T-helper 9 cell (primary cell): ENCODE measurements around the gene MGARP.
"Not testable (repeated sequence)": the region's sequence is repeated elsewhere in the genome, so short reads cannot be mapped to it uniquely, and the experiment has no call there.

Experiments
- DNase-seq: peaks from one replicate; pipeline ENCODE4 v3.0.0-alpha.2; 2020
- total RNA-seq, 2 donors: gene quantifications; one replicate each; lab custom pipeline; 2026; lab: John Stamatoyannopoulos, UW

The MGARP gene
- total RNA-seq = 0 to 0.28 reads per million in 2 donors

DNA sequence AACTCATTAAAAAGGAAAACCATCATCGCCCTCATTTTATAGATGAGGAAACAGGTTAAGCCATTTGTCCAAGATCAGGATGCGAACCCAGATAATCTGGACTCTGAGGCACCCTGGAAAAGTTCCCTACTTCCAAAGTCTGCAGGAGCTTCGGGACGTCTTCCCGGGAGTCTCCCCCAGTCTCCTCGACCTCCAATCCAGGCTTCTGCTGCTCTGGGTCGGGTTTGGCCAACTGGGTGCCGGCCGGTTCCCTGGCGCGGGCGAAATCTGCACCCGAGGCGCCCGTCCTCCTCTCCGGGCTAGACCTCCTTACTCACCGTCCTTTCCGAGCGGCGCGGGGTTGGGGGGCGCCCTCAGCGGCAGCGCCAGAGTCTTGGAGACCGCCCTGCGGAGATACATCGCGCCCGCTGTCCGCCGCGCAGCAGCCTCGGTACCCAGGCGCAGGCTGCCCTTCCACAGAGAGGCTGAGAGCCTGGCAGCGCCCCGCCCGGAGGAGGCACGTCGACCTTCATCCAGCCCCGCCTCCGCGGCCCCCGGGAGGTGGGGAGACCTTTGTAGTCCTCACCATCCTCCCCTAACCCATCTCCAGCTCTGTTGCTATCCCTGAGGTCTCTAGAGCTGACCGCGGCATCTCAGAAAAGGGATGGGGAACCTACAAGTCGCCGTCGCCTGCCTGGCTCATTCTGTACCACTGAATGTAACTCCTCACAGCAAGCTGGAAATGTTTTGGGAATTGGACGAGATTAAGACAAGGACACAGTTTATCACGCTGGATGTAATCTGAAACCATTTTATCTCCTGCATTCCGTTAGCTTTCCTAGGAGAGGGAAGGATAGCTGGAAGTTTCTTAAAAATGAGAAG is at the start of gene MGARP:
TSS of gene MGARP (minus strand) at position 466 of the 861 bp plus-strand sequence. CDS start at position 399, 67 bp downstream.
- DNase-seq = no peak

DNA sequence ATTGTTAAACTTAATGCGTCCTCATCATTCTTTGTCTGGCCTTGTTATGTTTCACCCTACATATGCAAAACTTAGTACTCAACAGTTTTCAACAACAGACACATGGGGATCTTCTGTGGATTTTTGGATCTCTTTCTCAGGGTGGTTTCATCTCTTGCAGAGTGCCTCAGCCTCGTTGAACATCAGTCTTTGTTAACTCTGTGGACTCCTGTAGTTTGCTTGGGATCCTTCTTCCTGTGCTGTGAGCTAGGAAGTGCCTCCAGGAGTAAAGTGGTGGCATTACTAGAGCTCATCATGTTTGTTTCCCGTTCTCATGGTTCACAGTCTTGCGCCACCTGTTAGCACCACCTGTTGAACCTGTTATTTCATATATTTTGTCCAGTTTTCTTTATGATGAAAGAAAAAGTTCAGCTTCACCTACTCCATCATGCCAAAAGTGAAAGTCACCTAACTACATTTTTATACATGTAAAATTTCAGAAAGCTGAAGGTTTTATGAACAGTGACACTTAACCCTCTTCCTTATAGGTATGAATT is 49.7 kb upstream of the MGARP start:
- DNase-seq = no peak

DNA sequence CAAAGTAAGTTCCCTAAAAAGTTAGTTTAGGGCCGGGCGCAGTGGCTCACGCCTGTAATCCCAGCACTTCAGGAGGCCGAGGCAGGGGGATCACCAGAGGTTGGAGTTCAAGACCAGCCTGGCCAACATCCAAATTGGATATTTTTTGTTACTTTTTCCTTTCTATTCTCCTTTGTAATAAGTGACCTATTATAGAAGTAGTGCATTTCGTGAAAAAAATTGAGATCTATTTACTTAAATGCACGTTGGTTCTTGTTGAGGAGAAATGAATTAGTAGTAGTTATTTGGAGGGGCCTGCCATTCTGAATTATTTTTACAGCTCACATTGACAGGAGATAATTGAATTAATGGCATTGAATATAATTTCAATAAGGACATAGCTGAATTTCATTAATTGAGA is 44.6 kb upstream of the MGARP start:
- DNase-seq = no peak

DNA sequence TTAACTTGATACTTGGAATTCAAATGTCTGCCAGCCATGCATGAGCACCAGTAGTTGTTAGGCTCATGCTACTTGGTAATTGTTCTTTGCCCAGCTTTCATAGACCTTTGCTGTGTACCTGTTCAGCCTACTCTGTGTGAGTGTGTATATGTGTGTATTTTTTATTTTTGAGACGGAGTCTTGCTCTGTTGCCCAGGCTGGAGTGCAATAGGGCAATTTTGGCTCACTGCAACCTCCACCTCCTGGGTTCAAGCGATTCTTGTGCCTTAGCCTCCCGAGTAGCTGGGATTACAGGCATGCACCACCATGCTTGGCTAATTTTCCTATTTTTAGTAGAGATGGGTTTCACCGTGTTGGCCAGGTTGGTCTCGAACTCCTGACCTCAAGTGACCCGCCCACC is 42.5 kb upstream of the MGARP start:
- not testable (repeated sequence) for DNase-seq

DNA sequence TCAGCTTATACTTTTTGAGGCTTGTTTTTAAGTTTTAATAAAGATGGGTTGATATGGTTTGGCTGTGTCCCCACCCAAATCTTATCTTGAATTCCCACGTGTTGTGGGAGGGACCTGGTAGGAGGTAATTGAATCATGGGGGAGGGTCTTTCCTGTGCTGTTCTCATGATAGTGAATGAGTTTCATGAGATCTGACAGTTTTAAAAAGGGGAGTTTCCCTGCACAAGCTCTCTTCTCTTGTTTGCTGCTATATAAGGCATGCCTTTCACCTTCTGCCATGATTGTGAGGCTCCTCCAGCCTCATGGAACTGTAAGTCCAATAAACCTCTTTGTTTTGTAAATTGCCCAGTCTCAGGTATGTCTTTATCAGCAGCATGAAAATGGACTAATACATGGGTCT is 42.0 kb upstream of the MGARP start:
- not testable (repeated sequence) for DNase-seq

DNA sequence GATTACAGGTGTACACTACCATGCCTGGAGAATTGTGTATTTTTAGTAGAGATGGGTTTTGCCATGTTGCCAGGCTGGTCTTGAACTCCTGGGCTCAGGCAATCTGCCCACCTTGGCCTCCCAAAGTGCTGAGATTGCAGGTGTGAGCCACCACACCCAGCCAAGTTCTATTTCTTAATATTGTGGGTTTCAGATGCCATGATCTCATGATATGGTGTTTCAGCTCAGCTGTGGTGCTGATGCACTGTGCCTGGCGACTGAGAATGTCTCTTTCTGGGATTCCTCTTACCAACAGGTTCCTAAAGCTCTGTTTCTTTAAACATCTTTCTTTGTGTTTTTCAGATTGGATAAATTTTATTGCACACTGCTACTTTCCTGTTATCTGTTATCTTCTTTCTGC is 39.5 kb upstream of the MGARP start:
- DNase-seq = no peak

DNA sequence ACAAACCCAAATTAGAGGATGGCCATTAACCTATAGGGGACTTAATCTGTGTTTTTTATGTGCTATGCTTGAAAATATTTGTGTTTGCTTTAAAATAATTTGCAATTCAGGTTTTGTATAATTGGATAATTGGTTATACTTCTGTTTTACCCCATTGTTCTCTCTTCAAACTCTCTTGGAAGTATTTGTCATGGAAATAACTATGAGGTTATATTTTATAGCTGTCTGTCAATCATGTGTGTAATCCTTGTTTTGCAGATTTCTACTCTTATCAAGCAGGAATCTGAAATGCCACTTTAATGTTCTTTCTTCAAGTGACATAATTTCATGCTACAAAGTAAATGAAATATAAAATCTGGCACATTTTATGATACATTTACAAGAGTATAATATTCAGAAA is 37.6 kb upstream of the MGARP start:
- DNase-seq = no peak

DNA sequence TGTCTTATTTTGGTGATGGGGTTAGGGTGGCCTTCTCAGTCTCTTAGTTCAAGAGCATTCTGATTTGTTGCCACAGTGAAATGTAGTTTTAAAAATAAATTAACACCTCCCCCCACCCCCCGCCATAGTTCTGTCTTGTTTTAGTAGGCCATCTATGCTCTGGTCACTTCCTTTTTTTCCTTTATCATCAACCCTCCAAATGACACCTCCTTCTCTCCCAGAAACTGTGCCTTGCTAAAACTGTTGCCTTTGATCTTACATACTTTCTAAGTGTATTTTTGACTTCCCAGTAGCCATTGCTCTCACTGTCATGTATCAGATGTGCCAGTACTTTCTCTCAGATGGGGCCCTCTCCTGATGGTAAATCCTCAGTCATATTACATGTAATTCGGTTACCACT is 36.7 kb upstream of the MGARP start:
- no peak for DNase-seq

DNA sequence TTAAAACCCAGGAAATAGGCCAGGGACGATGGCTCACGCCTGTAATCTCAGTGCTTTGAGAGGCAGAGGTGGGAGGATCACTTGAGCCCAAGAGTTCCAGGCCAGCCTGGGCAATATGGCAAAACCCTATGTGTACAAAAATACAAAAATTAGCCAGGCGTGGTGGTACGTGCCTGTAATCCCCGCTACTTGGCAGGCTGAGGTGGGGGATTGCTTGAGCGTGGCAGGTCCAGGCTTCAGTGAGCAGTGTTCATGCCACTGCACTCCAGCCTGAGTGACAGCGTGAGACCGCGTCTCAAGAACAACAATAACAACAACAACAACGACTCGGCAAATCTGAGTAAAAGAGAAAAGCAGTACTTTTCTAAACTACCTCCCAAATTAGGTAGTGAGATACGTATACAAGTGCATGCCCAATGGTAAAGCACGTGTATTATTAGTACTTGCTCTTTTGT is 35.2 kb upstream of the MGARP start:
- no peak for DNase-seq

DNA sequence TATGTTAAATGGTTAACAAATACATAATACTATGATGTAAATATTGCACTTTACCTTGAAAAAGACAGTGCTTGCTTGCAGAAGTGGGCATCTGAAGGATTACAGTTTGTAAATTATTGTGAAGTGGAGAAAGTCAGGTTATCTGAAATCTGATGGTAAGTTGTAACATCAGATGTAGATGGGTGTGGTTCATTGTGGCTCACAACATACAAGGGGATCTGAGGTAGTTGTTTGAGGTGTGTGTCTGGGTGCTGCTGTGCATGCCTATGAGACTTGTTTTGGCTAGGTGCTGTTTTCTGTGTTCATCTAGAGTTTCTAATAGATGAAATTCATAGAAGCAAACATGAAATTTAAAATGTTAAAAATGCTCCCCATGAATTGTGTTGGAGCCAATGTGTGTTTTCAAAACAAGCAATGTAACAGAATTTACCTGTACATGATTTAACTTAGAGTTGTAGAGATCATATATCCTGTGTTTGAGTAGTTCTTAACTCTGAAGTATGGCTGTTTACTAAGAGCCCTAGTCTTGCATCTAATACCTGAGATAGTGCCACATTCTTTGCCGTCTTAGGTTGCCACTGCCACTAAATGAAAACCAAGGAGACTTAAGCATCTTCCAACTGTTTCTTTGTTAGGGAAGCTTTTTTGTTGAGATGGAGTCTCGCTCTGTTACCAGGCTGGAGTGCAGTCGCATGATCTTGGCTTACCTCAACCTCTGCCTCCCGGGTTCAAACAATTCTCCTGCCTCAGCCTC is 34.2 kb upstream of the MGARP start:
- DNase-seq = no peak

DNA sequence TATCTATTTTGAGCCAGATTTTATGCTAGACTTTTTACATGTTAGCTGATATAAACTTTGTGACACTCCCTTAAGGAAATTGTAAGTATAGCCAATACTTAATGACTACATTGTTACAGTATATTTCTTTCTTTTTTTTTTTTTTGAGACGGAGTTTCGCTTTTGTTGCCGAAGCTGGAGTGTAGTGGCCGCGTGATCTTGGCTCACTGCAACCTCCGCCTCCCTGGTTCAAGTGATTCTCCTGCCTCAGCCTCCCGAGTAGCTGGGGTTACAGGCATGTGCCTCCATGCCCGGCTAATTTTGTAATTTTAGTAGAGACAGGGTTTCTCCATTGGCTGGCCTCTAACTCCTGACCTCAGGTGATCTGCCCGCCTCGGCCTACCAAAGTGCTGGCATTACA is 33.4 kb upstream of the MGARP start:
- not testable (repeated sequence) for DNase-seq

DNA sequence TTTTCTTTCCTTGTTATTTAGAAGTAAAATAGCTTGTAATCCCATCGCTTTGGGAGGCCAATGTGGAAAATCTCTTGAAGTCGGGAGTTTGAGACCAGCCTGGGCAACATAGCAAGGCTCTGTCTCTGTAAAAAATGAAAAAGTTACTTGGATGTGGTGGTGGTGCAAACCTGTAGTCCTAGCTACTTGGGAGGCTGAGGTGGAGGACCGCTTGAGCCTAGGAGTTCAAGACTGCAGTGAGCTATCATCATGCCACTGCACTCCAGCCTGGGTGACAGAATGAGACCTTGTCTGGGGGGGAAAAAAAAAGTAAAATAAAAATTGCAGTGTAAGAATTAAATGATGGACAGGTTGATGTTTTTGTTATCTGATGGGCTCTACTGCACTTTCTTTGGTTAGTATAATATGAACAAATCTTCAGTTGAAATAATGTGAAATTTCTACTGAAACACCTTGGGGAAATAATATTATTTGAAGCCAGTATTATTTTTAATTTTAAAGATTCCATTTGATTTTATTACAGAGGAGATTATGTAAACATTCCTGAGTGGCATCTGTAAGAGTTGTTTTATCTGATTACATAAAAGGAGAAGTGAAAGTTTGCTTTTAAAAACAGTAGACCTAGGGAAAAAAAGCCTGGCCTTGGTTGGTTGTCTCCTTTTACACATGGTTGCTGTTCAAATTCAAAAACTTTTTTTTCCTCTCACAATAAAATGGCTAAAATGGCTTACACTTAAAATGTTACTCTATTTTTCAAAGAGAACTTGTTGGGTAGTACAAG is 32.7 kb upstream of the MGARP start:
- no peak for DNase-seq

DNA sequence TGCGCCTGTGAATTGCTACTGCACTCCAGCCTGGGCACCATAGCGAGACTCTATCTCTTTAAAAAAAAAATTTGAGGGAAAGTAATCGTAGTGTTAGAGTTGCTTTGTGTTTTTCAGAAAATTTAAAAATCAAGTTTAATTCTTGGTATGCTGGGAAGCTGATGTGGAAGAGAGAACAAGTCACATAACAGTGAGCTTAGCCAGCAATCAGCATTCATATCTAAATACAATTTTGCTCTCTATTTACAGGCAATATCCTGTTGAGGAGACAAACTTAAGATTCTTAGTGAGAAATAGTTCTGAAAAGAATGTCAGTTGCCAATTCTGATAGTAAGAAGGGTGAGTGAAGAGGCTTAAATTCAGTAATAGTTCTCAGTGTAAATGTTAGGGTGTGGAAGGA is 31.9 kb upstream of the MGARP start:
- no peak for DNase-seq

DNA sequence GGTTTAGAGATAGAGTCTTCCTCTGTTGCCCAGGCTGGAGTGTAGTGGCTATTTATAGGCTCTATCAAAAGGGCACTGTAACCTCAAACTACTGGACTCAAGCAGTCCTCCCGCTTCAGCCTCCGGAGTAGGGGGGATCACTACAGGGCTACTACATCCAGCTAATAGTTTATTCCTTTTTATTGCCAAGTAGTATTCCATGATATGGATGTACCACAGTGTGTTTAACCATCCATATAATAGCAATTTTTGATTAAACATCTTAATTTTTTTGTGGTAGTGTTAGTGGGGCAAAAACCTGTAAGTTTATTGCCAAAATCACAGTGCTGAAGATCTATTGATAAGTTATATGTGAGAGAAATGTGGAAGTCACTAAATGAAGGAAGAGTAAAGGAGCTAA is 24.9 kb upstream of the MGARP start:
- no peak for DNase-seq

DNA sequence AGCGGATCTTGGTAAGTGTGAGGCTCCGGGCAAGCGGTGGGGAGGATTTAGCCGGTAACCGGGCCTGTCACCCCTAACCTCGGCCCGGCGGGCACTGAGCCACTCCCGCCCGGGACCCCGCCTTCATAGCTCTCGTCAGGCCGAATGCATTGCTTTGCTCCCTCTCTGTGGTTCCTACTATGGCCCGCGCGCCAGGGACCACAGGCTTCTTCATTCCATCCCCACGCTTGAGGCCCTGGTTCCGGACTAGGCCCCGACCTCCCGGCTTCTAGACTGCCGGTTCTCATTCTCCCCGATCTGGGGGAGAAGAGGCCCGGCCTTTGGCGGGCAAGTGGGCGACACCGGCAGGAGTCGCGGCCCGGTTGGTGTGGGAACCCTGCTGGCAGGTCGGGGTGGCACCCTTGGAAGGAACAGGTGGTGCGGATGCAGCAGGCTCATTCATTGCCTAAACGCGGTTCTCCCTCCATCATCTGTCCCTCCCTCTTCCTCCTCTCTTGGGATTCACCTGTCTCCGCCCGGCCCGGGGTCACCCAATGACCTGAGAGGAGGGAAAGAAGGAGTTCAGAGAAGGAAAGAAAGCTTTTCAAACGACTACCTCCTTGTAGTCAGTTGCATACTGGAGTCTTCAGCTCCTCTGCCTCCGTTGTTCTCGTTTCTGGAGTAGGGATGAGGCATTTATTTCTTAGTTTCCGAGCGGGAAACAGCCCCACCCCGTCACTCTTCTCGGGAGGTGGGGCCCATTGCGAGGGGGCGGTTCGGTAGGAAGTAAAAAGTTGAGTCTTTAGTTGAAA is 22.0 kb upstream of the MGARP start, which contains the start of gene NDUFC1:
TSS of gene NDUFC1 (minus strand) at position 657 of the 791 bp plus-strand sequence. CDS start 6,679 bp downstream, outside the sequence.
- peak; percentile 60 for DNase-seq

DNA sequence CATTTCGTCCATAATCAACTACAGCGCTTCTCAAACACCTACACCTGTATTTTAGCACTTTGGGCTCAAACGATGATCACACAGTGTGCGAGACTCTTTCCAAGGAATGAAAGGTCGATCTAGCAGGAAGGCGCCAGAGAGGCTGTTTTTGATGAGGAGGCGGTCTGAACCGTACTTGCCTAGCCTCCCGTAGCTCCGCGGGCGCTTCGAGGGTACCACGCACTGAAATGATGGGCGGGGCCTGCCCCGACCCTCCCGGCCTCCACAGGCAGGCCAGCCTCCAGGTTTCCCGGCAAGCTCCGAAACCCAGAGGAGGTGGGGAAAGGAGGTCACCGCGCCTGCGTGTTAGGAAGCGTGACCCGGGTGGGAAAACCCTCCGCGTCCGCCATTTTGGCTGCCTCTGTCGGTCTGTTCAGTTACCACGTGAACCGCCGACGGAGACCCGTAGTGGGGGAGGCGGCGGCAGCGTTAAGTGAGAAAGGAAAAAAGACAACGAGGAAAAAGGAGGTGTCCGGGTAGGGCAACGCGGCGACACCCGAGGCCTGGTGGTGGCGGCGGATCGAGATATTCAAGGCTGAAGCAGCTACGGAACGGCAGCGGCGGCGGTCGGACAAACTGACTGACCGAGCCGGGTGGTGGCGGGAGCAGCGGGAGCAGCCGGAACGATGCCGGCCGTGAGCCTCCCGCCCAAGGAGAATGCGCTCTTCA is 21.2 kb upstream of the MGARP start, which contains the start of gene NAA15:
TSS of gene NAA15 (plus strand) at position 393 of the 708 bp plus-strand sequence. CDS start at position 666, 273 bp downstream.
- peak; percentile 95 for DNase-seq

DNA sequence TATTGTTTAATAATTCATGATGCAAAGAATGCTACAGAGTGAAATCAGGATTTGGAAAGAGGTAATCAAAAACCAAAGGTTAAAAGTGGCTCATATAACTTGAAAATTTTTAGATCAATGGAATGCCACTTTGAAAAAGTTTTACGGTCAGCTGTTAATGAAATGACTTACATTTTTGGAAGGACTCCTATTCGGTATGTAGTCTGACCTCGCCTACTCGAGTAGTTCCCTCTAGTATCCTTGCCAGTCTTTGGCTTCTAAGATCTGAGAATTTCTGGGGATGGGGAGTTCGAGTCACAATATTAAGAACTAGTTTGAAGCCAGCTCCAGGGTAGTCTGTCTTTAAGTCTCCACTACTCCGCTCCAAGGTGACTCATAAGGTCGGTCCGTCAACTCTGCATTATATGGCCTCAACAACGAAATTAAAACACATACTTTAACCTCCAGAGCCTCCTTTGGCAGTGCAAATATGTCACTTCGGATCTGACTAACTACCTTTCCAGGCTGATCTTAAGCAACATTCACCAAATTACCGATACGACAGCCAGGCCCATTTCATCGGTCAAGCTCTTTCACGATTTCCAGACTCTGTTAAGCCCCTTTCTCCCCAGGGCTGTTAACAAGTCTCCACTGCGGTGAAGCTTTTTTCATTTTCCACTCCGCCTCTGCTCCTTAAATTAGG is 20.5 kb upstream of the MGARP start:
- DNase-seq = no peak

DNA sequence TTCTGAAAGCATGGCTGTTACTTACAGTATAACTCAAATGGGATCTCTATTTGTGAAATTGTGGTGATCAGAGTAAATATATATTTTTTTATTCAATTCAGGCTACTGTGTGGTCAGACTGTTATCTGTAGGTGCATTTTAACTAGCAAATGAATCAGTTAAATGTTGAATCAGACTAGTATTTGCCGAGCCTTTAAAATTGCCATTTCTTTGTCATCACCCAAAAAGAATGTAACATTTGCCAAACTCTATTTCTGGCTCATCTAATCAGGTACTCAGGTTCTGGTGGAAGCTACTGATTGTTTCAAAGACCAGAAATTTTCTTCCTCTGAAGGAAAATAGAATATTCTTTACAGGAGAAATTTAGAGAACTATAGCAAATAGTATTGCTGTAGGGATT is 19.5 kb upstream of the MGARP start:
- no peak for DNase-seq

DNA sequence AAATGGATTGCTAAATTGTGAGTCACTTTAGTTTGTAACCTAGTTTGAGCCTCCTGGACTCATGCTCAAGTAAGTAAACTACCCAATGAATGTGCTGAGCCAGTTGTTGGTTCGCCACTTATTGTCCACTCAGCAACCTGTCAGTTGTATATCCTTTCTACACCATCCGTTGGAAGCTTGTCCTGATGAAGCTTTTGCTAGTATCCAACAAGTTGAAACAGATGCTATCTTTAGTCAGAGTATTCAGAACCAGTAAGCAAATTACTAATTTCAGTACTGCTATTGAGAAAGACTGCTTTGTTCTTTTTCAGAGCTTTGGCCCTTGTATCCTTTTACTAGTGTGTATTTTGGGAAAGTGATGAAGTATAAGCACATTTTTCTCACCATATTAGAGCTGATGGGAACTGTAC is 17.0 kb upstream of the MGARP start:
- DNase-seq = no peak

DNA sequence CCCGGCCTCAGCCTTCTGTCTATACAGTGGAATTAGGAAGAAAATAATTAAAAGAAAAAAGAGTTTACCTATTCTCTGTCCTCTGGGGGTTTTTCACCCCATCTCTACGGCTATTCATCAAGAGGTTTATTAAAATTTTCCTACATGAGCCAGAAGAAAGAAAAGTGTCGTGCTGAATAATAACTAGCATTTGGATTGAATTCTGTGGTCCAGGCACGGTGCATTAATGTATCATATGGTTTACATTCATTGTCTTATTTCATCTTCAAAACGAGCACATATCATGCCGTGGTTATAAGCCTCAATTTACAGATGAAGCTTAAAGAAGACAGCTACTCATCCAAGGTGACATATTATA is 15.9 kb upstream of the MGARP start:
- no peak for DNase-seq
